Measurements from ENCODE around the gene ZNF787.
A peak's percentile ranks its signal among the peaks of the same experiment; 100 is the strongest.
"Not testable (repeated sequence)": the region's sequence is repeated elsewhere in the genome, so short reads cannot be mapped to it uniquely, and the experiment has no call there.

Gene ZNF787

GRCh38 chr19:56107626-56108351 lies 13.3 kb downstream of the ZNF787 start:
- no peak overlapping the region for H3K4me3 ChIP-seq (replicated peaks; ENCODE audit: low read depth, low read length)
- no peak for TF ChIP-seq CTCF (IDR thresholded peaks at IDR 0.05; ENCODE audit: low read depth, low read length, missing control alignments)
- DNase-seq (ENCODE audit: extremely low read depth, low read depth), result no peak

GRCh38 chr19:56106993-56107392 lies 14.1 kb downstream of the ZNF787 start:
- DNase-seq (ENCODE audit: extremely low read depth, low read depth), result no peak
- H3K4me3 ChIP-seq (replicated peaks; ENCODE audit: low read depth, low read length), result no peak overlapping the region
- TF ChIP-seq CTCF (IDR thresholded peaks at IDR 0.05; ENCODE audit: low read depth, low read length, missing control alignments), result no peak

- no peak overlapping the region for H3K4me3 ChIP-seq (replicated peaks; ENCODE audit: low read depth, low read length)
- TF ChIP-seq CTCF (IDR thresholded peaks at IDR 0.05; ENCODE audit: low read depth, low read length, missing control alignments), result no peak
- DNase-seq (ENCODE audit: extremely low read depth, low read depth), result no peak
Observed at GRCh38 chr19:56106397-56106849, 14.7 kb downstream of the ZNF787 start.

- DNase-seq (ENCODE audit: extremely low read depth, low read depth), result not testable (repeated sequence)
Observed at GRCh38 chr19:56105831-56106396, 15.2 kb downstream of the ZNF787 start.

GRCh38 chr19:56105090-56105701 lies 15.9 kb downstream of the ZNF787 start:
- TF ChIP-seq CTCF (IDR thresholded peaks at IDR 0.05; ENCODE audit: low read depth, low read length, missing control alignments), result peak; percentile 49
- no peak for DNase-seq (ENCODE audit: extremely low read depth, low read depth)
- H3K4me3 ChIP-seq (replicated peaks; ENCODE audit: low read depth, low read length), result no peak overlapping the region

More at GRCh38 chr19:56105831-56106396, 15.2 kb downstream of the ZNF787 start:
- not testable (repeated sequence) for H3K4me3 ChIP-seq (replicated peaks; ENCODE audit: low read depth, low read length)

GRCh38 chr19:56104423-56104822 lies 16.7 kb downstream of the ZNF787 start:
- no peak overlapping the region for H3K4me3 ChIP-seq (replicated peaks; ENCODE audit: low read depth, low read length)
- TF ChIP-seq CTCF (IDR thresholded peaks at IDR 0.05; ENCODE audit: low read depth, low read length, missing control alignments), result no peak
- DNase-seq (ENCODE audit: extremely low read depth, low read depth), result no peak

- no peak for DNase-seq (ENCODE audit: extremely low read depth, low read depth)
- no peak for TF ChIP-seq CTCF (IDR thresholded peaks at IDR 0.05; ENCODE audit: low read depth, low read length, missing control alignments)
- no peak overlapping the region for H3K4me3 ChIP-seq (replicated peaks; ENCODE audit: low read depth, low read length)
Observed at GRCh38 chr19:56103027-56103614, 18.0 kb downstream of the ZNF787 start.

All from HFF-Myc (cell line).